CD4-positive, alpha-beta memory T cell (primary cell): ENCODE data around the gene AMHR2. TPM values are rescaled to one million over a fixed set of nuclear protein-coding genes. Genes with fewer than 3 reads are reported as not detected.
A peak's percentile ranks its signal among the peaks of the same experiment; 100 is the strongest.
"Not testable (repeated sequence)": the region's sequence is repeated elsewhere in the genome, so short reads cannot be mapped to it uniquely, and the experiment has no call there.

ENCODE experiments used
- CTCF ChIA-PET: fragments of 350-600 bp; sonication (Branson Sonifier 250); formaldehyde crosslinking; loops from one replicate; lab custom pipeline; 2021; ENCODE audit warnings: inconsistent platforms; ENCODE audit not compliant: partially characterized antibody; lab: Charles Lee
- POLR2A ChIA-PET: fragments of 350-600 bp; sonication (Branson Sonifier 250); formaldehyde crosslinking; loops from one replicate; lab custom pipeline; 2021; ENCODE audit not compliant: partially characterized antibody; lab: Charles Lee
- DNase-seq, 5 donors: peaks; one replicate each; pipeline versions ENCODE4 v3.0.0 to v3.0.0-alpha.2; 2020 to 2022; ENCODE audit warnings: mixed read lengths in 1 of 5
- H3K27ac ChIP-seq: one replicate; pipeline ENCODE4 v1.7.0; 2013; ENCODE audit warnings: low read depth, low read length
- H3K27me3 ChIP-seq: 2 replicates; pipeline ENCODE4 v1.7.0; 2013; ENCODE audit warnings: mild to moderate bottlenecking, low read length, moderate library complexity; ENCODE audit not compliant: insufficient read depth
- H3K36me3 ChIP-seq: 2 replicates; pipeline ENCODE4 v1.7.0; 2013; ENCODE audit warnings: mild to moderate bottlenecking, low read length, moderate library complexity; ENCODE audit not compliant: insufficient read depth
- H3K4me1 ChIP-seq: 2 replicates; pipeline ENCODE4 v1.7.0; 2013; ENCODE audit warnings: mild to moderate bottlenecking, low read length, moderate library complexity; ENCODE audit not compliant: insufficient read depth
- H3K4me3 ChIP-seq, 2 donors: one replicate each; pipeline ENCODE4 v1.7.0; 2013; ENCODE audit warnings: low read length in 2 of 2, mild to moderate bottlenecking in 1 of 2
- H3K9me3 ChIP-seq, 2 donors: one replicate each; pipeline ENCODE4 v1.7.0; 2013; ENCODE audit warnings: low read length in 2 of 2, control low read depth in 1 of 2; ENCODE audit not compliant: control insufficient read depth in 1 of 2
- H3K27ac Mint-ChIP-seq, 7 donors: one replicate each; pipeline ENCODE4 v1.8.0; 2020 to 2021; ENCODE audit warnings: mixed read lengths in 7 of 7, mild to moderate bottlenecking in 6 of 7, inconsistent platforms in 3 of 7, moderate library complexity in 3 of 7
- H3K27me3 Mint-ChIP-seq, 2 donors: one replicate each; pipeline ENCODE4 v1.8.0; 2020 to 2021; ENCODE audit warnings: mixed read lengths in 2 of 2
- H3K36me3 Mint-ChIP-seq, 2 donors: one replicate each; pipeline ENCODE4 v1.8.0; 2020 to 2021; ENCODE audit warnings: mixed read lengths in 2 of 2, inconsistent platforms in 1 of 2, mild to moderate bottlenecking in 1 of 2
- H3K4me1 Mint-ChIP-seq, 4 donors: one replicate each; pipeline ENCODE4 v1.8.0; 2020 to 2021; ENCODE audit warnings: mixed read lengths in 4 of 4, mild to moderate bottlenecking in 1 of 4
- H3K4me3 Mint-ChIP-seq, 8 donors: one replicate each; pipeline ENCODE4 v1.8.0; 2020 to 2021; ENCODE audit warnings: mixed read lengths in 8 of 8, mild to moderate bottlenecking in 7 of 8, moderate library complexity in 6 of 8, inconsistent platforms in 3 of 8
- H3K9me3 Mint-ChIP-seq, 8 donors: one replicate each; pipeline ENCODE4 v1.8.0; 2020 to 2021; ENCODE audit warnings: mixed read lengths in 8 of 8, mild to moderate bottlenecking in 5 of 8, inconsistent platforms in 3 of 8, moderate library complexity in 1 of 8
- intact Hi-C: fragments of 100-400 bp; cut with micrococcal nuclease; formaldehyde crosslinking; loops from one replicate; pipeline ENCODE4 v1.15.1; 2023
- polyA plus RNA-seq, 2 donors: library from polyadenylated mRNA; unstranded; fragments of 300-500 nt; fragmentation: Illumina TruSeq; gene quantifications; one replicate each; pipeline ENCODE4 v1.2.3, GENCODE V29; 2021
- total RNA-seq, 2 experiments: library from RNA; stranded (reverse); gene quantifications; one replicate each; pipeline ENCODE4 v1.2.3, GENCODE V29; 2021

AMHR2 gene
- total RNA-seq (not detected), polyA plus RNA-seq (not detected)

GRCh38 chr12:53423597-53423996 is at the start of gene AMHR2:
TSS of gene AMHR2 (plus strand) at chr12:53423855. CDS start at chr12:53423935, 80 bp downstream.
- CTCF ChIA-PET, result interaction anchor here (0.6 to 5.5 kb wide), 9 partner anchors 16 to 99 kb away, joined by 3 to 203 read pairs (median 10); partner anchors contain the start of genes NPFF and SP1
- H3K27ac Mint-ChIP-seq, result no peak within 1 kb of the TSS
- Histone ChIP-seq H3K4me3 (no peak within 1 kb of the TSS), H3K4me1 (peaks cover 5% of the 10 kb centered on the region), H3K27ac (no peak within 1 kb of the TSS), H3K27me3 (no peaks in the 10 kb centered on the region), H3K36me3 (no peaks in the 10 kb centered on the region), H3K9me3 (no peaks in the 10 kb centered on the region)
- no peaks in the 10 kb centered on the region for H3K9me3 Mint-ChIP-seq
- H3K4me1 Mint-ChIP-seq, result peaks cover 5 to 12% (median 11%) of the 10 kb centered on the region in 4 donors
- H3K27me3 Mint-ChIP-seq, result no peaks in the 10 kb centered on the region
- intact Hi-C loops, result no loop called here
- H3K4me3 Mint-ChIP-seq, result no peak within 1 kb of the TSS
- no peak for DNase-seq
- POLR2A ChIA-PET, result interaction anchor here (1.9 kb wide), 1 partner anchor 71 kb away, joined by 4 read pairs; no protein-coding TSS in a partner anchor
- H3K36me3 Mint-ChIP-seq, result no peaks in the 10 kb centered on the region

GRCh38 chr12:53374277-53374676 is 49.4 kb upstream of the AMHR2 start:
- H3K27ac ChIP-seq, intact Hi-C loops, H3K9me3 Mint-ChIP-seq, DNase-seq, H3K27me3 ChIP-seq, H3K36me3 ChIP-seq, H3K27me3 Mint-ChIP-seq, H3K4me3 Mint-ChIP-seq, H3K9me3 ChIP-seq, H3K36me3 Mint-ChIP-seq, H3K4me3 ChIP-seq: not testable (repeated sequence)
- ChIA-PET CTCF (interaction anchor here (1.6 to 4.0 kb wide), 2 partner anchors 22 to 30 kb away, joined by 3 to 10 read pairs; no protein-coding TSS in a partner anchor), POLR2A (interaction anchor here (0.6 kb wide), 1 partner anchor 154 kb away, joined by 4 read pairs; no protein-coding TSS in a partner anchor)
- Mint-ChIP-seq H3K4me1 (peaks cover 9 to 32% (median 24%) of the 10 kb centered on the region in 4 donors), H3K27ac (peak overlapping the region in 1 of 7 donors; percentile 98)
- H3K4me1 ChIP-seq, result peaks cover 37% of the 10 kb centered on the region

DNA sequence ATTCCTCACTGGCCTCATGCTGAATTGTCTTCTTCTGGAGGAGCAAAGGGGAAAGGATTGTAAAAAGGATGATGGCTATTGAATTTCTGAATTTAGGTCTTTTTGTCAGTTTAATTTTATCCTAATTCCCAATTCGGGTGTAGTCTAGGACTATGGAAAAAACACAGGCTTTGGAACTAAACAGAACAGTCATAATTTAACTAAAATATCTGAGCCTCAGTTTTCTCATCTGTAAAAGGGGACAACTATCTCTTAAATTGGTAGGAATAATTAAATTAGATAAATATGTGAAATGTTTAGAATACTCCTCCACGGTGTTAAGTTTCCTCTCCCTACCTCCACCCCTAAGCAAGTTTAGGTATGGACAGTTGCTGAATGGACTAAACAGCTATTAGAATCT is 46.9 kb upstream of the AMHR2 start:
- intact Hi-C loops, result no loop called here
- peaks cover 4% of the 10 kb centered on the region for H3K36me3 ChIP-seq
- H3K27me3 ChIP-seq, result no peaks in the 10 kb centered on the region
- H3K9me3 Mint-ChIP-seq, result peaks cover 0 to 1% (median 0%) of the 10 kb centered on the region in 8 donors
- H3K36me3 Mint-ChIP-seq, result peaks cover 6 to 10% of the 10 kb centered on the region in 2 donors
- H3K4me3 ChIP-seq, result no peak overlapping the region
- DNase-seq, result no peak
- no peak overlapping the region for H3K27ac ChIP-seq
- ChIA-PET CTCF (interaction anchor here (2.4 to 9.5 kb wide), 4 partner anchors 24 to 54 kb away, joined by 5 to 81 read pairs (median 24); partner anchors contain the start of gene AAAS), POLR2A (interaction anchor here (0.7 kb wide), 1 partner anchor 942 kb away, joined by 3 read pairs; no protein-coding TSS in a partner anchor)
- H3K4me1 ChIP-seq, result peaks cover 30% of the 10 kb centered on the region
- no peaks in the 10 kb centered on the region for H3K27me3 Mint-ChIP-seq
- H3K27ac Mint-ChIP-seq, result no peak overlapping the region
- peaks cover 16 to 29% (median 25%) of the 10 kb centered on the region in 4 donors for H3K4me1 Mint-ChIP-seq
- no peak overlapping the region for H3K4me3 Mint-ChIP-seq
- no peaks in the 10 kb centered on the region for H3K9me3 ChIP-seq

DNA sequence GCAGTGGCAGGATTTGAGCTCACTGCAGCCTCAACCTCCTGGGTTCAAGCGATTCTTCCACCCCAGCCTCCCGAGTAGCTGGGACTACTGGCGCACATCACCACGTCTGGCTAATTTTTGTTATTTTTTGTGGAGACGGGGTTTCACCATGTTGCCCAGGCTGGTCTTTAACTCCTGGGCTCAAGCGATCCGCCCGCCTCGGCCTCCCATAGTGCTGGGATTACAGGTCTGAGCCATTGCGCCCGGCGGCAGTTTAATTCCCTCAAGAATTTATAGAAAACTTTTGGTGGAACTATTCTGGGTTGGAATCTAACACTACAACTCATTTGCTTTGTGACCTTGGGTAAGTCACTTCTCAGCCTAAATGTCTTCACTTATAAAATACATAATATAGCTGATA is 45.4 kb upstream of the AMHR2 start:
- H3K4me1 Mint-ChIP-seq, result peaks cover 25 to 34% (median 32%) of the 10 kb centered on the region in 4 donors

DNA sequence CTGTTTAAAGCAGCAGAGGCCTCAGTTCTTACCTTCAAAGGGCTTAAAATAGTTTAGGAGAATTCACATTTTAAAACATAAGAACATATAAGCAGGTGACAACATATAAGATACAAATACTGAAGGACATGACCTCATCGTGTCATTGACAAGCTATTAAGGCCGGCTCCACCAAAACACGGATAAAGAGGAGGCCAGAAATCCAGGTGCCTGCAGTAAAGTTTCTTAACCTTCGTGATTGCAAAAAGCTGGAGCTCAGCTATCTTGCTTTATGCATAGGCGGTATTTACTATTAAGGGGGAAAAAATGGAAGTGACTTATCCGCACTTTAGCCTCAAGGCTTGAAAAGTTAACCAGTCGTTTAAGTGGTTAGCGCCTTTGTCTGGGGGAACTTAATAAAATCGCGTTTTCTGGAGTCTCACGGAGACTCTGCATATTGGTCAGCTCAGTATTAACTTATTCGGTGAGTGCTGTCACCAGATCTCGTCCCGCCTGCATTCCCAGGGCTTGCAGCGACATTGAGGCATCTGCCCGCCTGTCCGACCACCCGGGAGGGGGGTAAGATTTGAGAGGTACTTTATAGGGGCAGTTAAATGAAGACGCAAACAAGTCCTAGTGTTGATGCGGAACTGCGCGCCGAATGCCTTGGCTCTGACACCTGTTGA is 44.8 kb upstream of the AMHR2 start:
- ChIA-PET POLR2A (interaction anchor here (0.7 to 3.2 kb wide), 26 partner anchors 10 to 300 kb away, joined by 3 to 59 read pairs (median 7); partner anchors contain the start of genes AAAS, ATP5MC2, CSAD and MAP3K12), CTCF (interaction anchor here (1.1 to 9.5 kb wide), 8 partner anchors 11 to 56 kb away, joined by 3 to 81 read pairs (median 8); partner anchors contain the start of genes AAAS and AMHR2)
- no peak for DNase-seq
- Mint-ChIP-seq H3K27ac (no peak overlapping the region), H3K9me3 (peaks cover 0 to 1% (median 0%) of the 10 kb centered on the region in 8 donors), H3K27me3 (no peaks in the 10 kb centered on the region), H3K4me3 (no peak overlapping the region), H3K36me3 (peaks cover 27 to 30% of the 10 kb centered on the region in 2 donors), H3K4me1 (peaks cover 28 to 36% (median 33%) of the 10 kb centered on the region in 4 donors)
- Histone ChIP-seq H3K9me3 (no peaks in the 10 kb centered on the region), H3K4me1 (peaks cover 42% of the 10 kb centered on the region), H3K4me3 (peak overlapping the region; percentile 57 to 86), H3K27me3 (no peaks in the 10 kb centered on the region), H3K36me3 (peaks cover 22% of the 10 kb centered on the region), H3K27ac (peak overlapping the region; percentile 70)
- intact Hi-C loops, result loop anchor here (1.0 kb wide), 2 partner anchors 72 to 121 kb away; no protein-coding TSS in a partner anchor

More for the DNA sequence above, 45.4 kb upstream of the AMHR2 start:
- intact Hi-C loops, result no loop called here
- Histone ChIP-seq H3K4me3 (no peak overlapping the region), H3K27ac (peak overlapping the region; percentile 70), H3K36me3 (peaks cover 18% of the 10 kb centered on the region), H3K9me3 (no peaks in the 10 kb centered on the region), H3K4me1 (peaks cover 36% of the 10 kb centered on the region), H3K27me3 (no peaks in the 10 kb centered on the region)
- Mint-ChIP-seq H3K27me3 (no peaks in the 10 kb centered on the region), H3K9me3 (peaks cover 0 to 1% (median 0%) of the 10 kb centered on the region in 8 donors), H3K4me3 (peak overlapping the region in 1 of 8 donors; percentile 10), H3K27ac (peak overlapping the region in 3 of 7 donors; percentile 31 to 42 (median 41)), H3K36me3 (peaks cover 21 to 24% of the 10 kb centered on the region in 2 donors)
- ChIA-PET CTCF (interaction anchor here (0.6 to 9.5 kb wide), 8 partner anchors 11 to 56 kb away, joined by 3 to 81 read pairs (median 8); partner anchors contain the start of gene AAAS), POLR2A (interaction anchor here (0.6 to 3.2 kb wide), 12 partner anchors 26 to 299 kb away, joined by 3 to 59 read pairs (median 12); partner anchors contain the start of genes AAAS, MAP3K12, MYG1 and PFDN5)
- DNase-seq, result no peak

DNA sequence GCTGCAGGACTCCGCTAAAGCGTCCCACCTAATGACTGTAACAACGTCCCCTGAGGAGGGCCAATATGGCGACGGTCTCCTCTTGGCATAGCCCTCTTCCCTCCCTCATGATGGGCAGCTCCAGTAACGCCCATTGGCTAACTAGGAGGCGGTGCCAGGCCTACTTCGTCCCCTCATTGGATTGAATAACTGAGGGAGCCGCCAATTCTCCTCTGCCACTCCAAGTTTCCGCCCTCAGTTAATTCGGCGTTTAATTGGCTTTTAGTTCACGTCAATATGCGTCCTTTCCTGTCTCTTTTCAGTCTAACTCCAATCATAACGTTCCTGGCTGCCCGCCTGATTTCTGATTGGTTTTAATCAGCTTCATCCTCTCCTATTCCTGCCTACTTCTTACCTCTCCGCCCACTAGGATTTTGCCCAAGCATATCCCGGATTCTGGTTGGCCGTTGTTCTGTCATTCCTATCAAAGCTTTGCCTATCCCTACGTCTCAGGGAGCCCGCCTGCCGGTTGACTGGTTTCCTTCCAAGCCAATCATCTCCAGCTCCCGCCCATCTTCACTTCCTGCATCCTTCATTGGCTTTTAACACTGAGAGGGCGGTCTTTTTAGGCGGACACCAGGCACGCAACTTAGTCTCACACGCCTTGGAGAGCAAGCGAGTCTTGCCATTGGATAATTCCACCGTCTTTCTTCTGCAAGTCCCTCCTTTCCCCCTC is 44.1 kb upstream of the AMHR2 start:
- H3K4me3 ChIP-seq, result peak overlapping the region; percentile 57 to 86
- POLR2A ChIA-PET, result interaction anchor here (0.7 to 3.2 kb wide), 33 partner anchors 9 to 373 kb away, joined by 3 to 59 read pairs (median 6); partner anchors contain the start of genes AAAS, ATF7, ATP5MC2 and CSAD
- H3K9me3 ChIP-seq, result no peaks in the 10 kb centered on the region
- peaks cover 46% of the 10 kb centered on the region for H3K4me1 ChIP-seq
- H3K27me3 ChIP-seq, result no peaks in the 10 kb centered on the region
- H3K36me3 ChIP-seq, result peaks cover 22% of the 10 kb centered on the region
- H3K27ac ChIP-seq, result peak overlapping the region; percentile 70
- intact Hi-C loops, result loop anchor here (1.0 kb wide), 6 partner anchors 42 to 121 kb away; partner anchors contain the start of genes PFDN5 and PRR13
- Mint-ChIP-seq H3K9me3 (peaks cover 0 to 1% (median 0%) of the 10 kb centered on the region in 8 donors), H3K4me1 (peaks cover 28 to 37% (median 34%) of the 10 kb centered on the region in 4 donors), H3K27me3 (no peaks in the 10 kb centered on the region), H3K27ac (no peak overlapping the region), H3K4me3 (no peak overlapping the region), H3K36me3 (peaks cover 30 to 33% of the 10 kb centered on the region in 2 donors)
- CTCF ChIA-PET, result interaction anchor here (1.1 to 9.5 kb wide), 8 partner anchors 12 to 57 kb away, joined by 3 to 81 read pairs (median 8); partner anchors contain the start of genes AAAS and AMHR2
- peak; percentile 99 to 100 (median 100) for DNase-seq
